Prostate gland (tissue), 2 donors: ENCODE measurements around the gene FBXO48. TPM values are rescaled to one million over a fixed set of nuclear protein-coding genes. Genes with fewer than 3 reads are reported as not detected.

Source experiments
- DNase-seq: peaks from one replicate; pipeline ENCODE4 v3.0.0-alpha.2; 2019; ENCODE audit warnings: low spot score
- H3K27ac ChIP-seq, 2 donors: fragments of 200-600 bp; sonication (generic); 2 replicates each; pipeline ENCODE4 v1.5.1; 2017 to 2019
- H3K27me3 ChIP-seq: fragments of 200-600 bp; sonication (generic); replicated peaks from 2 replicates; pipeline ENCODE4 v1.5.1; 2019; ENCODE audit not compliant: insufficient read depth
- H3K36me3 ChIP-seq, 2 donors: fragments of 200-600 bp; sonication (generic); 1 replicate in 1 of 2; 2 replicates in 1 of 2; pipeline versions ENCODE4 v1.5.1 to v1.8.1; 2017 to 2019
- H3K4me1 ChIP-seq: fragments of 200-600 bp; sonication (generic); replicated peaks from 2 replicates; pipeline ENCODE4 v1.5.1; 2019
- H3K4me3 ChIP-seq, 2 donors: fragments of 200-600 bp; sonication (generic); 2 replicates each; pipeline ENCODE4 v1.5.1; 2017 to 2019
- H3K9me3 ChIP-seq: fragments of 200-600 bp; sonication (generic); 2 replicates; pipeline ENCODE4 v1.5.1; 2017
- POLR2A ChIP-seq: fragments of 450-650 bp; IDR thresholded peaks from one replicate; pipeline ENCODE4 v1.6.1; 2016; ENCODE audit warnings: antibody characterized with exemption, mild to moderate bottlenecking
- POLR2AphosphoS5 ChIP-seq: sonication (generic); formaldehyde crosslinking; IDR thresholded peaks from one replicate; pipeline ENCODE4 v1.6.1; 2017; ENCODE audit warnings: antibody characterized with exemption
- WGBS: methylation state at CpG from one replicate; pipeline ENCODE4 v1.1.5; 2018; 5-methylcytosine and 5-hydroxymethylcytosine counted together
- intact Hi-C: fragments of 100-400 bp; cut with DNase I; formaldehyde crosslinking; loops from one replicate; pipeline ENCODE4 v1.14.2; 2022
- total RNA-seq, 2 donors: library from RNA; depleted of rRNA; stranded (reverse); fragments of >200 nt; gene quantifications; one replicate each; pipeline ENCODE4 v1.1.0, GENCODE V29; 2016
- TF ChIP-seq, protein P1 (sequence below), 4 experiments: fragments of 200-600 bp in 2 of 4; fragments of 450-650 bp in 2 of 4; sonication (generic) in 2 of 4; IDR thresholded peaks; 1 replicate in 3 of 4; 2 replicates in 1 of 4; pipeline ENCODE4 v1.5.1; 2016 to 2019; ENCODE audit warnings: antibody characterized with exemption in 4 of 4, mild to moderate bottlenecking in 2 of 4, moderate library complexity in 2 of 4

The FBXO48 gene
- total RNA-seq, 2 donors from 2014 or later: 0.77 to 0.85 TPM

DNA sequence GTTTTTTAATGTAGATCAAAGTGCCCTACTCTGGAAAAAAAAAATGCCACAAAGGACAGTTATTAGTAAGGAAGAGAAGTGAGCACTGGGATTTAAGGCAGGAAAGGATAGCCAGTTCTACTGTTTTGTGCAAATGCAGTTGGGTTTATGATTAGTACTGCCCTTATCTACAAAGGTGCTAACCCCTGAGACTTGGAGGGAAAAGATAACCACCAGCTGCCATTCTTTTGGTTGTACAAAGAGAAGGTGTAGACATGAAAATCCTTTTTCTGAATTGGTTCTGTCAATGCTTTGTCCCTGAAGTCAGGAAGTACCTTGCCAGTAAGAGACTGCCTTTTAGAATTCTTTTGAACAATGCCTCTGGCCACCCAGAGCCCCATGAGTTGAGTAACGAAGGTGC, 11.6 kb upstream of the FBXO48 start:
- H3K27me3 ChIP-seq: no peaks in the 10 kb centered on the region
- 63% methylated on average over 1 of the region's 1 CpG for WGBS
- TF ChIP-seq, protein P1, sequence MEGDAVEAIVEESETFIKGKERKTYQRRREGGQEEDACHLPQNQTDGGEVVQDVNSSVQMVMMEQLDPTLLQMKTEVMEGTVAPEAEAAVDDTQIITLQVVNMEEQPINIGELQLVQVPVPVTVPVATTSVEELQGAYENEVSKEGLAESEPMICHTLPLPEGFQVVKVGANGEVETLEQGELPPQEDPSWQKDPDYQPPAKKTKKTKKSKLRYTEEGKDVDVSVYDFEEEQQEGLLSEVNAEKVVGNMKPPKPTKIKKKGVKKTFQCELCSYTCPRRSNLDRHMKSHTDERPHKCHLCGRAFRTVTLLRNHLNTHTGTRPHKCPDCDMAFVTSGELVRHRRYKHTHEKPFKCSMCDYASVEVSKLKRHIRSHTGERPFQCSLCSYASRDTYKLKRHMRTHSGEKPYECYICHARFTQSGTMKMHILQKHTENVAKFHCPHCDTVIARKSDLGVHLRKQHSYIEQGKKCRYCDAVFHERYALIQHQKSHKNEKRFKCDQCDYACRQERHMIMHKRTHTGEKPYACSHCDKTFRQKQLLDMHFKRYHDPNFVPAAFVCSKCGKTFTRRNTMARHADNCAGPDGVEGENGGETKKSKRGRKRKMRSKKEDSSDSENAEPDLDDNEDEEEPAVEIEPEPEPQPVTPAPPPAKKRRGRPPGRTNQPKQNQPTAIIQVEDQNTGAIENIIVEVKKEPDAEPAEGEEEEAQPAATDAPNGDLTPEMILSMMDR (IDR thresholded peaks at IDR 0.05): no peak
- TF ChIP-seq POLR2A (no peak), POLR2AphosphoS5 (no peak)
- no peaks in the 10 kb centered on the region for H3K36me3 ChIP-seq
- no peaks in the 10 kb centered on the region for H3K9me3 ChIP-seq
- no peak overlapping the region for H3K27ac ChIP-seq
- intact Hi-C loops: loop anchor here (5.0 kb wide), 1 partner anchor 239 kb away; no protein-coding TSS in a partner anchor
- no peaks in the 10 kb centered on the region for H3K4me1 ChIP-seq
- no peak overlapping the region for H3K4me3 ChIP-seq
- DNase-seq: no peak

DNA sequence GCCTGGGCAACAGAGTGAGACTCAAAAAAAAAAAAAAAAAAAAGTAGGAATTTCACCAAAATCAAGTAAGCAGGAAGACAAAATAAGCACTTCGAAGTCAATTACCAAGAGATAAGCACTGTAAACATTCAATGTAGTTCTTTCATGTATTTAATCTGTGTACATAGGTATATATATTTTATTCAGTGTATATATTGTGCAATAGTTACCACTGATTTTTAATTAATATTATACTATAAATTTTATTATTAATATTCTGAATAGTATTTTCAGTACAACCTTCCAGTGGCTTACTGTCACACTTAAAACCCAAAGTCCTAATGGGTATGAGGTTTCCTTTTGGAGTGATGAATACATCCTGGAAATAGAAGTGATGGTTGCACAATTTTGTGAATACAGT, 9.4 kb upstream of the FBXO48 start:
- no peak overlapping the region for H3K4me3 ChIP-seq
- H3K4me1 ChIP-seq: no peaks in the 10 kb centered on the region
- no peaks in the 10 kb centered on the region for H3K27me3 ChIP-seq
- no peaks in the 10 kb centered on the region for H3K36me3 ChIP-seq
- no peak for DNase-seq
- intact Hi-C loops: loop anchor here (5.0 kb wide), 1 partner anchor 241 kb away; no protein-coding TSS in a partner anchor
- no peaks in the 10 kb centered on the region for H3K9me3 ChIP-seq
- no peak for TF ChIP-seq POLR2AphosphoS5
- TF ChIP-seq, protein P1 (IDR thresholded peaks at IDR 0.05): no peak
- H3K27ac ChIP-seq: no peak overlapping the region
- 90% methylated on average over 1 of the region's 1 CpG for WGBS

DNA sequence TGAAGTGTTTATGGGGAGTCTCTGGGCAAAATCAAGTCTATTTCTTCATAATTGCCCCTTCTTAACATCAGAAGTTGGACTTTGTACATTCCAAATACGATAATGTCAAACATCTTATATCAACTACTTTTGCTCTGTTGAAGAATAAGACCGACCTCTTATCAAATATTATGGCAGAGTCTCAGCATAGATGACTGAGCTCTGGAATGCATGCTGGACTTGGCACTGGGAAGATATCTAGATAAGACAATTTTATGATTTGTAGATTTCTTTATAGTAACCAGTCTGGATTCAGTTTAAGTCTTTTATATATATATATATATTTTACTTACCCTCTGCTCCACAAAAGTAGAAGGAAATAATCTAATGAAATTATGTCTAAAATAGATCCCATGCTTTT, 8.5 kb upstream of the FBXO48 start:
- H3K9me3 ChIP-seq: no peaks in the 10 kb centered on the region
- H3K27ac ChIP-seq: no peak overlapping the region
- intact Hi-C loops: loop anchor here (5.0 kb wide), 1 partner anchor 242 kb away; no protein-coding TSS in a partner anchor
- H3K4me3 ChIP-seq: no peak overlapping the region
- no peaks in the 10 kb centered on the region for H3K36me3 ChIP-seq
- TF ChIP-seq, protein P1 (IDR thresholded peaks at IDR 0.05): no peak
- TF ChIP-seq POLR2AphosphoS5: no peak
- no peak for TF ChIP-seq POLR2A
- no peaks in the 10 kb centered on the region for H3K4me1 ChIP-seq
- no peak for DNase-seq
- WGBS: 82% methylated on average over 2 of the region's 2 CpGs
- no peaks in the 10 kb centered on the region for H3K27me3 ChIP-seq

DNA sequence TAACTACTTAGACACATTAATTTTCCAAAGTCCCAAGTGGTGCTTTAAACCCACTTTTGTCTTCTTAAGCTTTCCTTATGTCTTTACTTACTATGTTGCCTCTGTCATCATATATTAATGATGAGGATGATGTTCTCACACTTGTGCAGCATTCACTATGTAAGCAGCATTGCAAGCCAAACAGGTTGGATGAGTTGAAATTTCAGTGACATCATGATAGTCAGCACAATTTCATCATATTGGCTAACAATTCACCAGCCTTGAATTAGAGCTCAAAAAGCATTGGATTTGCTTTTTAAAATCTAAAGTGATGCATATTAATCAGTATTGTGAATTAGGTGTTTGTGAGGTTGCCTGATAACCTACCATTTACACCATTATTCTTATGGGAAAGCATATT, 8.0 kb upstream of the FBXO48 start:
- Histone ChIP-seq H3K27ac (no peak overlapping the region), H3K36me3 (no peaks in the 10 kb centered on the region), H3K4me1 (no peaks in the 10 kb centered on the region), H3K9me3 (no peaks in the 10 kb centered on the region), H3K27me3 (no peaks in the 10 kb centered on the region), H3K4me3 (no peak overlapping the region)
- intact Hi-C loops: loop anchor here (5.0 kb wide), 1 partner anchor 242 kb away; no protein-coding TSS in a partner anchor
- no peak for TF ChIP-seq POLR2A
- TF ChIP-seq POLR2AphosphoS5: no peak
- TF ChIP-seq, protein P1 (IDR thresholded peaks at IDR 0.05): no peak
- no peak for DNase-seq

DNA sequence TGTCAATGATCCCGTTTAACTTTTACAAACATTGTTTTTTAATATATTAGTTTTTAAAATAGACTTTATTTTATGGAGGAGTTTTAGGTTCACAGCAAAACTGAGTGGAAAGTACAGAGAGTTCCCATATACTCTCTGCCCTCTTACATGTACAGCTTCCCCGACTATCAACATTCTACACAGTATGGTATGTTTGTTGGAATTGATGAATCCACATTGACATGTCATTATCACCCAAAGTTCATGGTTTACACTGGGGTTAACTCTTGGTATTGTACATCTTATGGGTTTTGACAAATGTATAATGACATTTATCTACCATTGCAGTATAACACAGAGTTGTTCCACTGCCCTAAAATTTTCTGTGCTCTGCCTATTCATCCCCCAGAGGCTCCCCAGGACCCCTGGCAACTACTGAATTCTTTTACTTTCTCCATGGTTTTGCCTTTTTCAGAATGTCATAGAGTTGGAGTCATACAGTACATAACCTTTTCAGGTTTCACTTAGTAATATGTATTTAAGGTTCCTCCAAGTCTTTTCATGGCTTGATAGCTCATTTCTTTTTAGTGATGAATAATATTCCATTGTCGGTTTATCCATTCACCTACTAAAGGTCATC, 5.8 kb upstream of the FBXO48 start:
- DNase-seq: no peak
- no peaks in the 10 kb centered on the region for H3K4me1 ChIP-seq
- intact Hi-C loops: no loop called here
- no peaks in the 10 kb centered on the region for H3K9me3 ChIP-seq
- no peaks in the 10 kb centered on the region for H3K36me3 ChIP-seq
- H3K4me3 ChIP-seq: no peak overlapping the region
- no peak overlapping the region for H3K27ac ChIP-seq
- WGBS: 91% methylated on average over 3 of the region's 3 CpGs
- no peaks in the 10 kb centered on the region for H3K27me3 ChIP-seq
- no peak for TF ChIP-seq POLR2AphosphoS5
- no peak for TF ChIP-seq POLR2A
- TF ChIP-seq, protein P1 (IDR thresholded peaks at IDR 0.05): no peak
